OCI-LY1 (cell line): ENCODE results near the gene LETM1.

Experiments
- H2AFZ ChIP-seq: fragments of 200-600 bp; sonication (generic), shearing (Covaris generic); 2 replicates; pipeline ENCODE4 v1.6.0; 2014; ENCODE audit warnings: antibody characterized with exemption, mild to moderate bottlenecking, low read length
- H3F3A ChIP-seq: fragments of 200-600 bp; sonication (generic), shearing (Covaris generic); 2 replicates; pipeline ENCODE4 v1.6.0; 2014; ENCODE audit warnings: mild to moderate bottlenecking, antibody characterized with exemption, low read length, moderate library complexity; ENCODE audit not compliant: insufficient read depth
- H3K27ac ChIP-seq: fragments of 200-600 bp; sonication (generic); 2 replicates; pipeline ENCODE4 v1.5.1; 2014; ENCODE audit warnings: low read length, mixed run types, mild to moderate bottlenecking, low read depth; ENCODE audit not compliant: poor library complexity, severe bottlenecking
- H3K27me3 ChIP-seq: fragments of 200-600 bp; sonication (generic); 2 replicates; pipeline ENCODE4 v1.6.0; 2014; ENCODE audit warnings: antibody characterized with exemption, mild to moderate bottlenecking, low read length, moderate library complexity; ENCODE audit not compliant: insufficient read depth
- H3K36me3 ChIP-seq: fragments of 200-600 bp; sonication (generic); 2 replicates; pipeline ENCODE4 v1.6.1; 2014; ENCODE audit warnings: mild to moderate bottlenecking, antibody characterized with exemption, low read length, moderate library complexity, mixed read lengths; ENCODE audit not compliant: insufficient read depth
- H3K4me1 ChIP-seq: fragments of 200-600 bp; sonication (generic); 2 replicates; pipeline ENCODE4 v1.5.1; 2014; ENCODE audit warnings: mild to moderate bottlenecking, low read length, moderate library complexity; ENCODE audit not compliant: insufficient read depth, severe bottlenecking
- H3K4me2 ChIP-seq: fragments of 200-600 bp; sonication (generic), shearing (Covaris generic); 2 replicates; pipeline ENCODE4 v1.6.1; 2014; ENCODE audit warnings: low read length
- H3K4me3 ChIP-seq: fragments of 200-600 bp; sonication (generic); 2 replicates; pipeline ENCODE4 v1.5.1; 2014; ENCODE audit warnings: low read length, low read depth, mild to moderate bottlenecking, mixed read lengths; ENCODE audit not compliant: poor library complexity, severe bottlenecking
- H3K79me2 ChIP-seq: fragments of 200-600 bp; shearing (Covaris generic); 2 replicates; pipeline ENCODE4 v1.6.1; 2016; ENCODE audit warnings: mixed run types, low read length, mixed read lengths; ENCODE audit not compliant: insufficient read depth
- H3K9ac ChIP-seq: fragments of 200-600 bp; sonication (generic), shearing (Covaris generic); 2 replicates; pipeline ENCODE4 v1.6.1; 2014; ENCODE audit warnings: mild to moderate bottlenecking, low read length, mixed read lengths
- H3K9me2 ChIP-seq: fragments of 200-600 bp; sonication (generic), shearing (Covaris generic); 2 replicates; pipeline ENCODE4 v1.6.1; 2014; ENCODE audit warnings: low read depth, mild to moderate bottlenecking, low read length, mixed read lengths
- H3K9me3 ChIP-seq: fragments of 200-600 bp; shearing (Covaris generic); 2 replicates; pipeline ENCODE4 v1.6.1; 2014; ENCODE audit warnings: low read length, mixed read lengths
- H4K20me1 ChIP-seq: fragments of 200-600 bp; sonication (generic), shearing (Covaris generic); 2 replicates; pipeline ENCODE4 v1.6.0; 2016; ENCODE audit warnings: mild to moderate bottlenecking, low read length; ENCODE audit not compliant: insufficient read depth
- CTCF ChIP-seq: fragments of 200-600 bp; sonication (generic), shearing (Covaris generic); IDR thresholded peaks from 2 replicates; pipeline ENCODE4 v1.5.1; 2017; ENCODE audit warnings: mild to moderate bottlenecking, antibody characterized with exemption, low read length, moderate library complexity, mixed read lengths
- EZH2 ChIP-seq: fragments of 200-600 bp; sonication (generic), shearing (Covaris generic); IDR thresholded peaks from 2 replicates; pipeline ENCODE4 v1.8.0; 2017; ENCODE audit warnings: borderline replicate concordance, mixed run types, mild to moderate bottlenecking, antibody characterized with exemption, low read length, moderate library complexity, mixed read lengths

Gene LETM1

GRCh38 chr4:1778642-1779392, 77.1 kb downstream of the LETM1 start:
- H3K79me2 ChIP-seq: no peaks in the 10 kb centered on the region
- H3K4me1 ChIP-seq: no peaks in the 10 kb centered on the region
- no peak overlapping the region for H3K27ac ChIP-seq
- 0 out of 2 replicates have a peak, but pooled peaks cover 3% of the 10 kb centered on the region for H3K27me3 ChIP-seq
- H3K36me3 ChIP-seq: no peaks in the 10 kb centered on the region
- H3K9ac ChIP-seq: no peak overlapping the region
- no peak for TF ChIP-seq EZH2
- TF ChIP-seq CTCF: no peak
- H2AFZ ChIP-seq: no peak overlapping the region
- no peak overlapping the region for H3K4me3 ChIP-seq
- H4K20me1 ChIP-seq: no peaks in the 10 kb centered on the region
- no peaks in the 10 kb centered on the region for H3K9me3 ChIP-seq
- H3F3A ChIP-seq: no peaks in the 10 kb centered on the region
- H3K4me2 ChIP-seq: no peak overlapping the region
- H3K9me2 ChIP-seq: no peaks in the 10 kb centered on the region

GRCh38 chr4:1777822-1778641, 77.9 kb downstream of the LETM1 start:
- H3K27ac ChIP-seq: no peak overlapping the region
- H3K36me3 ChIP-seq: no peaks in the 10 kb centered on the region
- TF ChIP-seq CTCF (no peak), EZH2 (no peak)
- H3F3A ChIP-seq: no peaks in the 10 kb centered on the region
- H3K27me3 ChIP-seq: 0 out of 2 replicates have a peak, but pooled peaks cover 3% of the 10 kb centered on the region
- H3K4me1 ChIP-seq: no peaks in the 10 kb centered on the region
- H3K9me2 ChIP-seq: no peaks in the 10 kb centered on the region
- H2AFZ ChIP-seq: no peak overlapping the region
- H3K9ac ChIP-seq: no peak overlapping the region
- no peaks in the 10 kb centered on the region for H4K20me1 ChIP-seq
- no peak overlapping the region for H3K4me2 ChIP-seq
- H3K79me2 ChIP-seq: no peaks in the 10 kb centered on the region
- H3K4me3 ChIP-seq: no peak overlapping the region
- no peaks in the 10 kb centered on the region for H3K9me3 ChIP-seq

GRCh38 chr4:1776521-1777161, 79.3 kb downstream of the LETM1 start:
- no peak overlapping the region for H2AFZ ChIP-seq
- H3K9me2 ChIP-seq: no peaks in the 10 kb centered on the region
- no peak overlapping the region for H3K4me3 ChIP-seq
- 0 out of 2 replicates have a peak, but pooled peaks cover 3% of the 10 kb centered on the region for H3K27me3 ChIP-seq
- H3K36me3 ChIP-seq: no peaks in the 10 kb centered on the region
- TF ChIP-seq CTCF (no peak), EZH2 (no peak)
- H3K9ac ChIP-seq: no peak overlapping the region
- no peak overlapping the region for H3K4me2 ChIP-seq
- H3K79me2 ChIP-seq: no peaks in the 10 kb centered on the region
- no peaks in the 10 kb centered on the region for H3K4me1 ChIP-seq
- H4K20me1 ChIP-seq: no peaks in the 10 kb centered on the region
- no peaks in the 10 kb centered on the region for H3F3A ChIP-seq
- H3K27ac ChIP-seq: no peak overlapping the region
- H3K9me3 ChIP-seq: no peaks in the 10 kb centered on the region
